IPS-18c (cell line): ENCODE data around the gene DNAJC4.

ENCODE experiments used
- H3K4me3 ChIP-seq: 2 replicates; pipeline ENCODE4 v1.7.0; 2013; ENCODE audit warnings: low read depth, mild to moderate bottlenecking, low read length, moderate library complexity; ENCODE audit not compliant: insufficient read depth
- H3K9me3 ChIP-seq: one replicate; pipeline ENCODE4 v1.6.1; 2013; ENCODE audit warnings: mild to moderate bottlenecking, low read length, moderate library complexity; ENCODE audit not compliant: control insufficient read depth, insufficient read depth

The DNAJC4 gene

DNA sequence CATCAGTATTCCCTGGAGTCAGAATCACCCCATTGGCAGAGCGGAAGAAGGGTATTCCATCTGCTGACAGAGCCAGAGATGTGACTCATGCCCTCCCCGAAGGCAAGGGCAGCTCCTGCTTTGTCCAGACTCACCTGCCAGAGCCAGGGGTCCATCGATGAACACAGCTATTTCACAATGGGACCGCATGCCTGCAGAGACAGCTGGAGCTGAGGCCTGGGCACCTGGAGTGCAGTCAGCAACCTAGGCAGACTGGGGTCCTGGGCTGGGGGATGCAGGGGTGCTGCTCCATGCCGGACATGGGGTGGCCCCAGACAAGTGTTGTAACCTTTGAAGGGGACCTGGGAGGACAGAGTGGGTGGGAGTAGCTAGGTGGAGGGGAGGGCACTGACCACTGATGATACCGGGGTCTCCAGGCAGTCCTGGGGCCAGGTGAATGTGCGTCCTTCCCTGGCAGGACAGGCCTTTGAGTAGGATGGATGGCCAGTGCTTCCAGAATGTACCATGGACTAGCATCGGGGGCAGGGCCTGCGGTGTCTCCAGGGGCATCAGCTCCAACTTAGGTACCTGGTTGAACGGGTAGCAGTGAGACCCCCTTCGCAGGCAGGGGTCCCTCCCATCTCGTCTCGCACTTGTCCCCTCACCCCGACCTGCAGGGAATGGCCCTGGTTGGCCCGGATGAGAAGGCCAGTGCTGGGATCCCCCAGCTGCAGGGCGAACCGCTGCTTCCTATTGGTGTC lies 6.0 kb upstream of the DNAJC4 start:
- peaks cover 5% of the 10 kb centered on the region for H3K9me3 ChIP-seq
- H3K4me3 ChIP-seq: no peak overlapping the region

DNA sequence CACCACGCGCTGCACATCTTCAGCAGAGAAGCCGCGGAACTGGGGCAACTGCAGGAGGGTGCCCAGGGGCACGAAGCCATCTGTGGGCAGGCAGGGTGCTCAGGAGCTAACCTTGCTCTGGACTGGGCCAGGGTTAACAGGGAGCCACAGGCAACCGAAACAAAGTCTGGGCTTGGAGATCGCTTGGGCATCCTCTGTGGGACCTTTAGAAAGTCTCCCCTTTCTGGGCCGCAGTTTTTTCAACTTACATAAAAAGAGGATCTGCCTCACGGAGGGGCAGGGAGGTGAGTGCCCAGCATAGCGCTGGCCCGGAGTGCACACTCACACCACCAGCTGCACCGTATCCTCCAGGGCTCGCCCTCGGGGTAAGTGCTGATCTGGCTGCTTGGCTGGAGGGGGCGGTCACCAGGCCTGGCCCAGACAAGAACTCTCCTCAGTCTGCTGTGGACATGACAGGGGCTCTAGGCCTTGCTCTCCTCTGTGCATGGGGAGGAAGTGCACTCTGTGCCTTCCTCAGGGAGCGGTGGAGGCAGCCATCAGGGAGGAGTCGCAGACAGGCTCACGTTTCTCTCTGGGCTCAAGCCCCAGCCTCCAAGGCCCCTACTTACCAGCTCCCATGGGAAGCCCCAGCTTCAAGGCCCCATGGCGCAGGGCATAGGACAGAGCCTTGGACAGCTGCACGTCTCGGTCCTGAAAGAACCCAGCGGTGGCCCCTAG lies 5.3 kb upstream of the DNAJC4 start:
- peak overlapping the region; percentile 93 for H3K4me3 ChIP-seq
- peaks cover 5% of the 10 kb centered on the region for H3K9me3 ChIP-seq

DNA sequence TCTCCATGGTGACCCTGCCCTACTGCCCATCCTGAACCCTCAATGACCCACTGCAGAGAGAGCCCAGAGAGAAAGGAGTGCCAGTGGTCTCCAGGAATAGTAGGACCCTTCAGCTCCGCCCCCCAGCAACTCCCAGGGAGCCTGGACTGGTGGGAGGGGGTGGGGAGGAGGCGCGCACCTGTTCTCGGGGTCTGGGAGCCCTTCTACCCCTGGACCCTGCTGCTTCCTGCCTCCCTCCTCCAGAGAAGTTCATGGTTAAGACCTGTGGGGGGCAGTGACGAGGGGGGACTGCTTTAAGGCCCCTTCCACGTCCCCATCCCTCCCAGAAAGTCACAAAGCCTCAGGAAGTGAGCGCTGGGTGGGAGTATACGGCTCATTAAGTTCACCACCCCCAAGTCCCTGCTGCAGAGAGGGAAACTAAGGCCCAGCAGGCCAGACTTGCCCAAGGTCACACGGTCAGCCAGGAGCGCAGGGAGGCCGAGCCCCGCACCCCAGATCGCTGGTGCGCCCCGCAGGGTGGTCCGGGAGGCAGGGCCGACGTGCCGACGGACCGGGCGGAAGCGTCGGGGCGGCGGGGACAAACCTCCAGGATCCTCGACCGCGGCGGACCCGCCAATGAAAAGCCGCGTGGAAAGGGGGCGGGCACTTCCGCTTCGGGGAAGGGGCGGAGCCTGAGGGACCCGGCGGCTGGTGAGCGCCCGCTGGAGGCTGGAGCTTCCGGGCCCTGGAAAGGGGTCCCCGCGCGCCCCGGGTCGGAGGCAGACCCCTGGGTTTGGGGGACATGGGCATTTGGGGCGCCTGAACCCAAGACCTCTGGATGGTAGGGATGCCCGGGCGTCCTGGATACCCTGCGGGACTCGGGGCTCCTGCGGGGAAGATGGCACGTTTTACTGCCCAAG lies 4.5 kb upstream of the DNAJC4 start, which contains the start of the genes NUDT22 and TRPT1:
TSS of gene NUDT22 (plus strand) at position 667 of the 899 bp plus-strand sequence. CDS start 379 bp downstream, outside the sequence.
TSS of gene TRPT1 (minus strand) at position 579 of the 899 bp plus-strand sequence. CDS start at position 253, 326 bp downstream.
- peaks cover 5% of the 10 kb centered on the region for H3K9me3 ChIP-seq
- H3K4me3 ChIP-seq: peak within 1 kb of the TSS; percentile 93

DNA sequence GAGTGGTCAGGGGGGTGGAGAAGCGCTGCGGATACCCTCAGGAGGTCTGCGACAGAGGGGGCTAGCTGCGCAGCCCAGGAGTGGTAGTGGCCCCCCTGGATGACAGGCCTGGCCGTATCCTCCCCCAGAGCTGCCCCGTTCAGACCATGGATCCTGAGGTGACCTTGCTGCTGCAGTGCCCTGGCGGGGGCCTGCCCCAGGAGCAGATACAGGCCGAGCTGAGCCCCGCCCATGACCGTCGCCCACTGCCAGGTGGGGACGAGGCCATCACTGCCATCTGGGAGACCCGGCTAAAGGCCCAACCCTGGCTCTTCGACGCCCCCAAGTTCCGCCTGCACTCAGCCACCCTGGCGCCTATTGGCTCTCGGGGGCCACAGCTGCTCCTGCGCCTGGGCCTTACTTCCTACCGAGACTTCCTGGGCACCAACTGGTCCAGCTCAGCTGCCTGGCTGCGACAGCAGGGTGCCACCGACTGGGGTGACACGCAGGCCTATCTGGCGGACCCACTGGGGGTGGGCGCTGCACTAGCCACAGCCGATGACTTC lies 3.8 kb upstream of the DNAJC4 start:
- Histone ChIP-seq H3K9me3 (peaks cover 5% of the 10 kb centered on the region), H3K4me3 (peak overlapping the region; percentile 93)

DNA sequence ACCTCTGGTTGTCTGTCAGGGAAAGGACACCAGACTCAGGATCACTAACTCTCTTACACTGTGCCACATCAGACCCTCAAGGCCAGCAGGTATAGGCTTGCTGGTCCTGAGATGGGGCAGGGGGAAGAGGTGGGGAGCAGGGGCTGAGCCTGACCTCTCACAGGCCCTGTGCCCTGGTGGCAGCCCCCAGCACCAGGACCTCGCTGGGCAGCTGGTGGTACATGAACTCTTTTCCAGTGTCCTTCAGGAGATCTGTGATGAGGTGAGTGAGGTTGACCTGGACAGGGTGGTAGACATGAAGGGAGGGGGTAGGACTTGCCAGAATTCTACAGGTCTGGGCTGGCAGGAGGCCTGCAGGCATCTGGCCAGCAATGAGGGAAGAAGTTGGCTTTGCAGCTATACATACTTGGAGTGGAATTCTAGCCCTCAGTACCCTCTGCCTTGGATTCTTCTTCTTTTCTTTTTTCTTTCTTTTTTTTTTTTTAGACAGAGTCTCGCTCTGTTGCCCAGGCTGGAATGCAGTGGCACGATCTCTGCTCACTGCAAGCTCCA lies 2.9 kb upstream of the DNAJC4 start:
- Histone ChIP-seq H3K9me3 (peaks cover 5% of the 10 kb centered on the region), H3K4me3 (no peak overlapping the region; the same call in 1 of the 2 replicates)

DNA sequence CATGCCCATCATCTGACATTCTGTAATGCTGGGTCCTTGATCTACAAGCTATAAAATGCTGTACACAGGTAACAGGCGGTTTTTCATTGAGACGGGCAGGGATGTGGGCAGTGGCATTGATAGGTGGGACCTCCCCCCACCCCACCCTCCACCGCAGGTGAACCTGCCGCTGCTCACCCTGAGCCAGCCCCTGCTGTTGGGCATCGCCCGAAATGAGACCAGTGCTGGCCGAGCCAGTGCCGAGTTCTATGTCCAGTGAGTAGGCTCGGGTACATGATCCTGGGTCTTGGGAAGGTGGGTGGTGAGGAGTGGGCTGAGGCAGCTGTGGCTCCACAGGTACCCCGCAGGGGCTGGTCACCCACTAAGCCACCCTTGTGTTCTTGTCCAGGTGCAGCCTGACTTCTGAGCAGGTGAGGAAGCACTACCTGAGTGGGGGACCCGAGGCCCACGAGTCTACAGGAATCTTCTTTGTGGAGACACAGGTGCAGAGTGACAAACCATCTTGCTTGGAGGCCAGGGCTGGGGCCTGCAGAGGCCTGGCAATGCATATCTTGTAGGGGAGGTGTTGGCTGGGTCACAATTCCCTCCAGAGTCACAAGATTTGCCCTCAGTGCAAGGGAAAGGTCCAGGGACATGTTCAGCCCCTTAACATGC lies 1.1 kb upstream of the DNAJC4 start:
- H3K4me3 ChIP-seq: no peak overlapping the region

DNA sequence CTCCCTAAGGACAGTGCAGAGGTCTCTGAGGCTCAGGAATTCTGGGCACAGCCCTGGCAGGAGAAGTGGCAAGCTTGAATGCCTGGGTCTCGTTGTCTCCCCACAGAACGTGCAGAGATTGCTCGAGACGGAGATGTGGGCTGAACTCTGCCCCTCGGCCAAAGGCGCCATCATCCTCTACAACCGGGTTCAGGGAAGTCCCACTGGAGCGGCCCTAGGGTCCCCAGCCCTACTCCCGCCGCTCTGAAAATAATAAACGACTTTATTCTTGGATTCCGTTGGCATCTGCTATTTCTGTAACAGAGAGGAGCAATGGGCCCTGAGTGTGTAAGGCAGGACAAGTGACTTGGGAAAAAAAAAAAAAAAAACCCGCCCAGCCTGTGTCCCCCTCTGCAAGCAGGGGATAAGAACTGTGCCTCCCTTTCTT lies 591 bp upstream of the DNAJC4 start:
- H3K9me3 ChIP-seq: peaks cover 2% of the 10 kb centered on the region
- peak overlapping the region; percentile 64 for H3K4me3 ChIP-seq

More for the DNA sequence above, 1.1 kb upstream of the DNAJC4 start:
- peaks cover 2% of the 10 kb centered on the region for H3K9me3 ChIP-seq

DNA sequence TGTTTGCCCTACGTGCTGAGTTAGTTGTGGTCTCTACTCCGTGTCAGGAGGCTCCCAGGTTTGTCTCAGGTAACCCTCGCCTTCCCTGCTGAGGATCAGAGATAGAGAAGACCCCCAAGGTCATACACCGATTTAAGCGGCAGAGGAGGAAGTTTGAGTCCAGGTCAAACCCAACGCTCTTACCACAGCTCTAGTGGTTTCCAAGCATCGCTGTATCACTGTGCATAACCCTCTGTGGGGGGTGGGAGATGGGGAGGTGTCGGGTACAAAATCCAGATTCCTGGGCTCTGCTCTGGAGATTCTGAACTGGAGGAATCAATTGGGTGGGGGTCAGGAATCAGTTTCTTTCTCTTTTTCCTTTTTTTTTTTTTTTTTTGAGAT lies 627 bp downstream of the DNAJC4 start:
- peaks cover 2% of the 10 kb centered on the region for H3K9me3 ChIP-seq
- peak overlapping the region; percentile 64 for H3K4me3 ChIP-seq

DNA sequence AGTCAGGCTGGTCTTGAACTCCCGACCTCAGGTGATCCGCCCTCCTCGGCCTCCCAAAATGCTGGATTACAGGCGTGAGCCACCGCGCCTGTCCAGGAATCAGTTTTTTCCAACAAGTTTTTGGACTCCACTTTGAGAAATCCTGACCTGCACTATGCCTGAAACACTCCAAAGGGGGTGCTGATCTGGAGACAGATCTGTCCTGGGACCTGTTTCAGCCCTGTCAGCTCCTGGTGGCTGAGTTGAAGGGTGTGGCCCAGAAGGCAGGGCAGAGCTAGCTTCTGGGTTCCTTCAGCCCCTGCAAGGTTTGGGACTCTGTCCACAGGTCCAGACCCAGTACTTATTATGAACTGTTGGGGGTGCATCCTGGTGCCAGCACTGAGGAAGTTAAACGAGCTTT lies 1.2 kb downstream of the DNAJC4 start:
- peaks cover 2% of the 10 kb centered on the region for H3K9me3 ChIP-seq
- no peak overlapping the region for H3K4me3 ChIP-seq

DNA sequence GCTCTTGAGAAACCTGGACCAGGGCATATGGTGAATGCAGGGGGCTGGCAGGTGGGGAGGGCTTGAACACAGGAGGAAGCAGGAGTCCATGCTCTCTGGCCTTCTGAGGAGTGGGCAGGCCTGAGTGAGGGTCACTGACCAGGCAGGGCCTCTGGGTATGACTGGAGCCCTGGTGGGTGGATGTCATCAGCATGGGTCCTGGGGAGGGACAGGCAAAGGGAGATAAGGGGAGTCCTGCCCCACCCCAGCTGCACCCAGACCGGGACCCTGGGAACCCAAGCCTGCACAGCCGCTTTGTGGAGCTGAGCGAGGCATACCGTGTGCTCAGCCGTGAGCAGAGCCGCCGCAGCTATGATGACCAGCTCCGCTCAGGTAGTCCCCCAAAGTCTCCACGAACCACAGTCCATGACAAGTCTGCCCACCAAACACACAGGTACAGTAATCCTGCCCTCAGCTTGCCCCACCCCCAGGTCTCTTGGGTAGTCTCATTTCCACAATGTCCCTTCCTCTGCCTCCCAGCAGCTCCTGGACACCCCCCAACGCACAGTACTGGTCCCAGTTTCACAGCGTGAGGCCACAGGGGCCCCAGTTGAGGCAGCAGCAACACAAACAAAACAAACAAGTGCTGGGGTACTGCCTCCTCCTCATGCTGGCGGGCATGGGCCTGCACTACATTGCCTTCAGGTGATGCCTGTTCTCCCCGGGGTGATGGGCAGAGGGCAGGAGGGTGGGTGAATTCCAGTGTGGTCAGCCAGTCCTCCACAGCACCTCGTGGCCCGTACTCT lies 2.0 kb downstream of the DNAJC4 start:
- Histone ChIP-seq H3K9me3 (no peaks in the 10 kb centered on the region), H3K4me3 (no peak overlapping the region)

DNA sequence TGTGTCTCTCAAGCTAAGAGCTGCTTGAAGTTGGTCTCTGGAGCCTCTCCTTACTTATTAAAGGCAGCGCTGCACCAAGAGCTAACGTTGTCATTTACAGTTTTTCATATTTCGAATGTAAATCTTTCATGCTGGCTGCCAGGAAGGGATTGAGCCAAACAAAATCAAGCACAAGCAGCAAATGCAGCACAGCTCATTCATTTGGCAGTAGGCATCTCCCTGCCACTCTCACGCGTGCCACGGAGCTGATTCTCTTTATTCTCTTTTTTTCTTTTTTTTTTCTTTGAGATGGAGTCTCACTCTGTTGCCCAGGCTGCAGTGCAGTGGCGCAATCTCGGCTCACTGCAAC lies 2.6 kb downstream of the DNAJC4 start:
- Histone ChIP-seq H3K4me3 (no peak overlapping the region), H3K9me3 (no peaks in the 10 kb centered on the region)

DNA sequence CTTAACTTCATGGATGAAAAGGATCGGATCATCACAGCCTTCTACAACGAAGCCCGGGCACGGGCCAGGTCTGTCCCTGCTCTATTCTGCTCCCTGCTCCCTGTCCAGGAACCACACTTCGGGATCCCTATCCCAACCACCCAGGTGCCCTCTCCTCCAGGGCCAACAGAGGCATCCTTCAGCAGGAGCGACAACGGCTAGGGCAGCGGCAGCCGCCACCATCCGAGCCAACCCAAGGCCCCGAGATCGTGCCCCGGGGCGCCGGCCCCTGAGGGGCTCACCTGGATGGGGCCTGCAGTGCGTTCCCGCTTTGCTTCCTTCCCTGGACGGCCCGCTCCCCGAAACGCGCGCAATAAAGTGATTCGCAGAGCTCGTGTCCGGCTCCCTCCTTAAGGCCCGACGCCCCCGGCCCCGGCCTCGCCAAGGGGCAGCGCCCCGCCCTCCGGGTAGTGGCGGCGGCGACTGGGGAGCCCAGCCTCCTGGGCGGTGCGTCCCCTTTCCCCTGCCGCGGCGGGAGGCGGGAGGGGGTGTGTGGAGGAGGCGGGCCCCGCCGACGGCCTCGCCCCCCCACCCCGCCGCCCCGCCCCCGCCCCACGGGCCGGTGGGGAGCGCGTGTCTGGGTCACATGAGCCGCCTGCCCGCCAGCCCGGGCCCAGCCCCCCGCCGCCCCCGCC lies 3.7 kb downstream of the DNAJC4 start, which contains the start of gene VEGFB:
TSS of gene VEGFB (plus strand) at position 672 of the 674 bp plus-strand sequence. CDS start 250 bp downstream, outside the sequence.
- no peaks in the 10 kb centered on the region for H3K9me3 ChIP-seq

DNA sequence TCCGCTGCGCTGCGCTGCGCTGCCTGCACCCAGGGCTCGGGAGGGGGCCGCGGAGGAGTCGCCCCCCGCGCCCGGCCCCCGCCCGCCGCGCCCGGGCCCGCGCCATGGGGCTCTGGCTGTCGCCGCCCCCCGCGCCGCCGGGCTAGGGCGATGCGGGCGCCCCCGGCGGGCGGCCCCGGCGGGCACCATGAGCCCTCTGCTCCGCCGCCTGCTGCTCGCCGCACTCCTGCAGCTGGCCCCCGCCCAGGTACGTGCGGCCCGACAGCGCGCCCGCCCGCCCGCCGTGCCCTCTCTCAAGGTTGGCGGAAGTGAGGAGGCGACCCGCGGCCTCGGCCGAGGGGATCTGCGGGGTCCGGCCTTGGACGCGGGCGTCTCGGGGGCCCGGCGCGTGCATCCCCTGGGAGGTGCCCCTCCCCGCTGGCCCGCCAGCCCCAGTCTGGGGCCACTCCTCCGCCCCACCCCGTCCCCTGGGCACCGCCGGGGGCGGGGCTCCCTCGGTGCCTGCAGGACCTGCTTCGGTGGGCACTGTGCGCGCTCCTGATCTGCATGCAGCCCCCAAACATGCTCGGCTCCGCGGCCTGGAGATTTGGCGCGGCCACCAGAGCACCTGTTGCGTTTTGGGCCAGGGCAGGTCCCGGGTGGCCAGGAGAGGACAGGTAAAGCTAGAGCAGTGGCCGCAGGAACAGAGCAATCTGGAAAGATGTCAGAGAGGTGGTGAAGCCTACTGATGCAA lies 4.5 kb downstream of the DNAJC4 start:
- H3K9me3 ChIP-seq: no peaks in the 10 kb centered on the region
- H3K4me3 ChIP-seq: peak overlapping the region; percentile 64

More for the DNA sequence above, 3.7 kb downstream of the DNAJC4 start, which contains the start of gene VEGFB:
- peak within 1 kb of the TSS; percentile 64 for H3K4me3 ChIP-seq

DNA sequence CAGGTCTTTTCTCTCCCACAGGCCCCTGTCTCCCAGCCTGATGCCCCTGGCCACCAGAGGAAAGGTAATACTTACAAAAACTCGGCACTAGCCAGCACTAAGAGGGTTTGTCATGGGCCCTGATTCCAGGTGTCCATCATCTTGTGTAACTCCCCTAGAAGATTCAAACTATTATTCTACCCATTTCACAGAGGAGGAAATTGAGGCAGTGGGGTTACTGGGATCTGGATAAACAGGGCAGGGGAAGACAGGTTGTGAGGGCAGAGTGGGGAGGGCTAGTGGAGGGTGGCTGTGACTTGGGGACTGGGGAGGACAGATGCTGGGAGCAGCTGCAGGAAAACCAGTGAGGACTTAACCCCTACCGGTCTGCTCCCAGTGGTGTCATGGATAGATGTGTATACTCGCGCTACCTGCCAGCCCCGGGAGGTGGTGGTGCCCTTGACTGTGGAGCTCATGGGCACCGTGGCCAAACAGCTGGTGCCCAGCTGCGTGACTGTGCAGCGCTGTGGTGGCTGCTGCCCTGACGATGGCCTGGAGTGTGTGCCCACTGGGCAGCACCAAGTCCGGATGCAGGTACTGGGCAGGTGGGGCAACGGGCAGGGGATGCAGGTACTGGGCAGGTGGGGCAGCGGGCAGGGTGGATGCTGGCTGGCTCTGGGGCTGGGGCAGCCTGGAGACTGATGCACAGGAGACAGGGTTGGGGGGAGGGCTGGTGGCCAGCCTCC lies 5.3 kb downstream of the DNAJC4 start:
- peak overlapping the region; percentile 64 for H3K4me3 ChIP-seq
- no peaks in the 10 kb centered on the region for H3K9me3 ChIP-seq
